IMR-90 (cell line): ENCODE results near the gene PITPNM1. TPM values are rescaled to one million over a fixed set of nuclear protein-coding genes. Genes with fewer than 3 reads are reported as not detected.

Source experiments
- ATAC-seq: fragments of 200-7000 bp; cut with Tn5 transposase; 2 replicates; pipeline ENCODE4 v1.9.1; 2020; ENCODE audit warnings: low read depth, mild to moderate bottlenecking, moderate library complexity
- BruUV-seq: library from RNA; stranded (reverse); fragments of 400-500 nt; replicated peaks from 2 replicates; lab custom pipeline; 2021; lab: Mats Ljungman, UMichigan
- CTCF ChIA-PET: fragments of 300-600 bp; formaldehyde crosslinking; extraction: SDS; loops from one replicate; lab custom pipeline; 2021; ENCODE audit warnings: antibody characterized with exemption; lab: Yijun Ruan, JAX
- POLR2A ChIA-PET: fragments of 300-600 bp; sonication (Branson Sonifier 250); formaldehyde crosslinking; loops from one replicate; lab custom pipeline; 2022; ENCODE audit warnings: antibody characterized with exemption; ENCODE audit not compliant: unreplicated experiment; lab: Charles Lee
- DNase-seq: peaks from one replicate; pipeline ENCODE4 v3.0.0; 2013
- H2AFZ ChIP-seq: replicated peaks from 2 replicates; pipeline ENCODE3; 2013; ENCODE audit warnings: low read length, mild to moderate bottlenecking; ENCODE audit not compliant: poor library complexity
- H2AK5ac ChIP-seq: 2 replicates; pipeline ENCODE4 v1.6.1; 2013; ENCODE audit warnings: low read depth, low read length, inconsistent platforms
- H2AK9ac ChIP-seq: replicated peaks from 2 replicates; pipeline ENCODE3; 2013; ENCODE audit warnings: mild to moderate bottlenecking, low read depth, low read length, moderate library complexity; ENCODE audit not compliant: poor library complexity
- H2BK120ac ChIP-seq: 2 replicates; pipeline ENCODE4 v1.6.1; 2013; ENCODE audit warnings: low read depth, low read length, inconsistent platforms
- H2BK15ac ChIP-seq: 3 replicates; pipeline ENCODE4 v1.6.1; 2013; ENCODE audit warnings: low read depth, low read length, inconsistent platforms
- H2BK20ac ChIP-seq: 2 replicates; pipeline ENCODE4 v1.6.1; 2013; ENCODE audit warnings: low read depth, mild to moderate bottlenecking, inconsistent platforms, low read length, moderate library complexity
- H2BK5ac ChIP-seq: 2 replicates; pipeline ENCODE4 v1.6.1; 2013; ENCODE audit warnings: mild to moderate bottlenecking, low read depth, low read length, inconsistent platforms; ENCODE audit not compliant: poor library complexity, severe bottlenecking
- H3K14ac ChIP-seq: replicated peaks from 2 replicates; pipeline ENCODE4 v1.6.1; 2013; ENCODE audit warnings: low read depth, low read length, inconsistent platforms
- H3K18ac ChIP-seq: 2 replicates; pipeline ENCODE4 v1.6.1; 2013; ENCODE audit warnings: low read depth, low read length, control low read depth
- H3K23ac ChIP-seq: 2 replicates; pipeline ENCODE4 v1.6.1; 2013; ENCODE audit warnings: low read depth, low read length, inconsistent platforms
- H3K27ac ChIP-seq: 2 replicates; pipeline ENCODE4 v1.5.1; 2013; ENCODE audit warnings: mild to moderate bottlenecking, control low read depth, low read length; ENCODE audit not compliant: insufficient read depth
- H3K27me3 ChIP-seq: 2 replicates; pipeline ENCODE4 v1.6.1; 2013; ENCODE audit warnings: low read length; ENCODE audit not compliant: control insufficient read depth, insufficient read depth
- H3K36me3 ChIP-seq: 2 replicates; pipeline ENCODE4 v1.6.1; 2013; ENCODE audit warnings: low read length, mixed read lengths; ENCODE audit not compliant: control insufficient read depth, insufficient read depth
- H3K4ac ChIP-seq: 2 replicates; pipeline ENCODE4 v1.6.1; 2013; ENCODE audit warnings: low read depth, low read length, inconsistent platforms
- H3K4me1 ChIP-seq: 2 replicates; pipeline ENCODE4 v1.6.1; 2013; ENCODE audit warnings: low read length, mixed read lengths; ENCODE audit not compliant: control insufficient read depth, insufficient read depth
- H3K4me2 ChIP-seq: 2 replicates; pipeline ENCODE4 v1.6.1; 2013; ENCODE audit warnings: low read depth, mild to moderate bottlenecking, control low read depth, low read length, moderate library complexity
- H3K4me3 ChIP-seq: 2 replicates; pipeline ENCODE4 v1.5.1; 2013; ENCODE audit warnings: low read depth, mild to moderate bottlenecking, control low read depth, low read length, moderate library complexity; ENCODE audit not compliant: insufficient read depth
- H3K56ac ChIP-seq: 2 replicates; pipeline ENCODE4 v1.6.1; 2013; ENCODE audit warnings: low read length, inconsistent platforms; ENCODE audit not compliant: insufficient read depth; ENCODE audit errors: extremely low read depth
- H3K79me1 ChIP-seq, 2 experiments: 2 replicates each; pipeline ENCODE4 v1.6.1; 2013; ENCODE audit warnings: low read length in 2 of 2, inconsistent platforms in 1 of 2, low read depth in 1 of 2
- H3K9ac ChIP-seq: 2 replicates; pipeline ENCODE4 v1.6.1; 2013; ENCODE audit warnings: low read depth, low read length, control low read depth
- H3K9me1 ChIP-seq: 2 replicates; pipeline ENCODE4 v1.6.1; 2013; ENCODE audit warnings: low read length, inconsistent platforms; ENCODE audit not compliant: insufficient read depth
- H3K9me3 ChIP-seq: 2 replicates; pipeline ENCODE4 v1.6.1; 2013; ENCODE audit warnings: low read length; ENCODE audit not compliant: control insufficient read depth, insufficient read depth
- H4K20me1 ChIP-seq: 2 replicates; pipeline ENCODE4 v1.6.1; 2013; ENCODE audit warnings: low read length, inconsistent platforms; ENCODE audit not compliant: insufficient read depth
- H4K5ac ChIP-seq: 2 replicates; pipeline ENCODE4 v1.6.1; 2013; ENCODE audit warnings: mild to moderate bottlenecking, low read depth, low read length, control low read depth
- H4K8ac ChIP-seq, 2 experiments: 2 replicates each; pipeline ENCODE4 v1.6.1; 2013; ENCODE audit warnings: low read depth in 2 of 2, low read length in 2 of 2, control low read depth in 1 of 2, inconsistent platforms in 1 of 2
- H4K91ac ChIP-seq: 2 replicates; pipeline ENCODE4 v1.6.1; 2013; ENCODE audit warnings: low read depth, low read length, inconsistent platforms; ENCODE audit not compliant: insufficient read depth
- BHLHE40 ChIP-seq: fragments of 150-350 bp; IDR thresholded peaks from 2 replicates; pipeline ENCODE4 v1.6.1; 2016; ENCODE audit warnings: mild to moderate bottlenecking, low read depth, low read length
- CEBPB ChIP-seq: IDR thresholded peaks from 2 replicates; pipeline ENCODE4 v1.6.1; 2012; ENCODE audit warnings: low read depth, low read length, improper control_type of control experiment
- CHD1 ChIP-seq: IDR thresholded peaks from 2 replicates; pipeline ENCODE4 v1.6.1; 2012; ENCODE audit warnings: low read depth, low read length, improper control_type of control experiment
- FOS ChIP-seq: fragments of 150-350 bp; IDR thresholded peaks from 2 replicates; pipeline ENCODE4 v1.6.1; 2016; ENCODE audit warnings: low read depth, low read length
- MAFK ChIP-seq: IDR thresholded peaks from 2 replicates; pipeline ENCODE4 v1.6.1; 2012; ENCODE audit warnings: low read depth, low read length, improper control_type of control experiment
- MAZ ChIP-seq: IDR thresholded peaks from 2 replicates; pipeline ENCODE4 v1.6.1; 2012; ENCODE audit warnings: low read depth, mild to moderate bottlenecking, low read length, improper control_type of control experiment, moderate library complexity, borderline replicate concordance
- MXI1 ChIP-seq: IDR thresholded peaks from 2 replicates; pipeline ENCODE4 v1.6.1; 2012; ENCODE audit warnings: low read depth, mild to moderate bottlenecking, low read length, moderate library complexity, borderline replicate concordance
- NFE2L2 ChIP-seq: fragments of 150-350 bp; IDR thresholded peaks from 2 replicates; pipeline ENCODE4 v1.6.1; 2016; ENCODE audit warnings: low read depth, mild to moderate bottlenecking, low read length
- POLR2A ChIP-seq: IDR thresholded peaks from 2 replicates; pipeline ENCODE4 v1.6.1; 2012; ENCODE audit warnings: mild to moderate bottlenecking, low read depth, low read length
- RAD21 ChIP-seq: IDR thresholded peaks from 2 replicates; pipeline ENCODE4 v1.6.1; 2012; ENCODE audit warnings: low read length, improper control_type of control experiment
- RCOR1 ChIP-seq: IDR thresholded peaks from 2 replicates; pipeline ENCODE4 v1.6.1; 2012; ENCODE audit warnings: mild to moderate bottlenecking, low read length, improper control_type of control experiment; ENCODE audit not compliant: insufficient replicate concordance
- RFX5 ChIP-seq: IDR thresholded peaks from 2 replicates; pipeline ENCODE4 v1.8.0; 2012; ENCODE audit warnings: low read depth, mild to moderate bottlenecking, low read length, moderate library complexity
- SMC3 ChIP-seq: fragments of 150-350 bp; IDR thresholded peaks from 2 replicates; pipeline ENCODE4 v1.6.1; 2016; ENCODE audit warnings: low read depth, mild to moderate bottlenecking, antibody characterized with exemption, low read length, moderate library complexity
- WGBS, 2 experiments: methylation state at CpG; one replicate each; pipeline versions ENCODE4 v1.1.5 to v1.1.7; 2013; ENCODE audit warnings: missing lambda C conversion rate in 2 of 2; ENCODE audit not compliant: insufficient read length in 1 of 2; ENCODE audit errors: extremely low coverage in 2 of 2; 5-methylcytosine and 5-hydroxymethylcytosine counted together
- dilution Hi-C: fragments of 300-500 bp; cut with HindIII; formaldehyde crosslinking; loops from one replicate; pipeline ENCODE4 v1.14.3; 2018; ENCODE audit warnings: low sequenced_read_pairs; ENCODE audit not compliant: unreplicated experiment
- in situ Hi-C: fragments of 300-500 bp; cut with MboI; formaldehyde crosslinking; loops from 3 replicates; pipeline ENCODE4 v1.14.3; 2019; ENCODE audit warnings: low sequenced_read_pairs, inconsistent platforms, mixed read lengths
- intact Hi-C: fragments of 100-400 bp; cut with micrococcal nuclease; formaldehyde crosslinking; loops from 2 replicates; pipeline ENCODE4 v1.10.0; 2022
- polyA plus RNA-seq, 3 experiments: library from polyadenylated mRNA; depleted of rRNA; stranded (reverse); fragments of >200 nt; gene quantifications; 2 replicates each; pipeline ENCODE4 v1.2.3, GENCODE V29; 2012; ENCODE audit warnings: low replicate concordance in 1 of 3
- total RNA-seq: library from RNA; depleted of rRNA; stranded (reverse); fragments of >200 nt; gene quantifications from 2 replicates; pipeline ENCODE4 v1.2.3, GENCODE V29; 2012
- TF ChIP-seq, protein P1 (sequence below): fragments of 150-350 bp; IDR thresholded peaks from 2 replicates; pipeline ENCODE4 v1.6.1; 2016; ENCODE audit warnings: low read depth, mild to moderate bottlenecking, low read length, moderate library complexity, borderline replicate concordance
- TF ChIP-seq, protein P2 (sequence below): conservative IDR thresholded peaks from 2 replicates; pipeline ENCODE4 v1.5.1; 2012; ENCODE audit warnings: mild to moderate bottlenecking, low read depth, low read length, improper control_type of control experiment
- TF ChIP-seq, protein P3 (sequence below): fragments of 150-350 bp; IDR thresholded peaks from 2 replicates; pipeline ENCODE4 v1.6.1; 2017; ENCODE audit warnings: mild to moderate bottlenecking, antibody characterized with exemption, low read length, low read depth

Gene PITPNM1
- total and polyA plus RNA-seq, 2 of the 4 experiments (the other 2 are of a cell fraction) = 5.0 to 15.4 TPM

DNA sequence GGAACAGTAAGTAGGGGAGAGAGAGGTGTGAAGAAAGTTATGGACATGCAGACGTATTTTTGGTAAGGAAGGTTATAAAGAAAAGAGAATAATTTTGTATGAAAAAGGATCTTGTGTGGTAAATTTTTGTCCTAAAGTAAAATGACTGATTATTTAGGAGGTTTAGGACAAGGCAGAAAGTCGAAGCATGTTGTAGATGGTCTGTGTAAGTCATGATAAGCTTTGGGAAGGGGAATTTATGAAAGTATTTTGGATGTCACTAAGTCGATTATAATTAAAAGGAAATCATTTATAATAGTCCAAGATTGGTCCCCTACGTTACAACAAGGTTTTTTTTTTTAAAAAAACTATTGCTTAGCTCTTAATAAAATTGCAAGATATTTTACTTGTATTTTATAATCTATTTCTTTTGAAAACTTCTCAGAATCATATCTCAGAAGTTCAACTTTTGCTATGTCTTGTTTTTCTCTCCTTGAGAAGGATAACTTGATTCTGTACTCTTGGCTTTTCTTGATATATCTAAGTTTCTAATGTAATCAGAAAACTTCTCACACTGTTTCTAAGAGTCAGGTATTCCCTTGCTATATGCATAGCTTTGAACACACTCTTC lies 29.0 kb upstream of the PITPNM1 start:
- ChIA-PET POLR2A (no interaction called here), CTCF (no interaction called here)
- in situ Hi-C loops = no loop called here
- no peaks in the 10 kb centered on the region for H3K79me1 ChIP-seq
- no peak overlapping the region for H2BK120ac ChIP-seq
- no peak overlapping the region for H3K4me2 ChIP-seq
- no peak overlapping the region for H3K27ac ChIP-seq
- H3K23ac ChIP-seq = no peak overlapping the region
- no peak overlapping the region for H2AK5ac ChIP-seq
- peaks cover 16% of the 10 kb centered on the region for H3K9me3 ChIP-seq
- intact Hi-C loops = no loop called here
- H3K36me3 ChIP-seq = no peaks in the 10 kb centered on the region
- no TSS peak for BruUV-seq
- no peak overlapping the region for H4K5ac ChIP-seq
- no peak overlapping the region for H2BK15ac ChIP-seq
- no peak overlapping the region for H3K56ac ChIP-seq
- H2BK20ac ChIP-seq = no peak overlapping the region
- dilution Hi-C loops = no loop called here
- H3K4me1 ChIP-seq = no peaks in the 10 kb centered on the region
- no peak overlapping the region for H4K91ac ChIP-seq
- 38% methylated on average over 1 of the region's 4 CpGs; no CpG with 5 or more reads in 1 of the 2 experiments for WGBS, 2 experiments
- H3K14ac ChIP-seq = no peak overlapping the region
- H3K18ac ChIP-seq = no peak overlapping the region
- H3K4me3 ChIP-seq = no peak overlapping the region
- no peak overlapping the region for H2AFZ ChIP-seq
- TF ChIP-seq NFE2L2 = no peak
- no peak for TF ChIP-seq BHLHE40
- TF ChIP-seq, protein P1, sequence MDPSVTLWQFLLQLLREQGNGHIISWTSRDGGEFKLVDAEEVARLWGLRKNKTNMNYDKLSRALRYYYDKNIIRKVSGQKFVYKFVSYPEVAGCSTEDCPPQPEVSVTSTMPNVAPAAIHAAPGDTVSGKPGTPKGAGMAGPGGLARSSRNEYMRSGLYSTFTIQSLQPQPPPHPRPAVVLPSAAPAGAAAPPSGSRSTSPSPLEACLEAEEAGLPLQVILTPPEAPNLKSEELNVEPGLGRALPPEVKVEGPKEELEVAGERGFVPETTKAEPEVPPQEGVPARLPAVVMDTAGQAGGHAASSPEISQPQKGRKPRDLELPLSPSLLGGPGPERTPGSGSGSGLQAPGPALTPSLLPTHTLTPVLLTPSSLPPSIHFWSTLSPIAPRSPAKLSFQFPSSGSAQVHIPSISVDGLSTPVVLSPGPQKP = no peak
- no peak for TF ChIP-seq POLR2A
- no peak for TF ChIP-seq MAZ
- no peak for TF ChIP-seq SMC3
- no peak for TF ChIP-seq RAD21
- no peak for TF ChIP-seq FOS
- TF ChIP-seq, protein P2, sequence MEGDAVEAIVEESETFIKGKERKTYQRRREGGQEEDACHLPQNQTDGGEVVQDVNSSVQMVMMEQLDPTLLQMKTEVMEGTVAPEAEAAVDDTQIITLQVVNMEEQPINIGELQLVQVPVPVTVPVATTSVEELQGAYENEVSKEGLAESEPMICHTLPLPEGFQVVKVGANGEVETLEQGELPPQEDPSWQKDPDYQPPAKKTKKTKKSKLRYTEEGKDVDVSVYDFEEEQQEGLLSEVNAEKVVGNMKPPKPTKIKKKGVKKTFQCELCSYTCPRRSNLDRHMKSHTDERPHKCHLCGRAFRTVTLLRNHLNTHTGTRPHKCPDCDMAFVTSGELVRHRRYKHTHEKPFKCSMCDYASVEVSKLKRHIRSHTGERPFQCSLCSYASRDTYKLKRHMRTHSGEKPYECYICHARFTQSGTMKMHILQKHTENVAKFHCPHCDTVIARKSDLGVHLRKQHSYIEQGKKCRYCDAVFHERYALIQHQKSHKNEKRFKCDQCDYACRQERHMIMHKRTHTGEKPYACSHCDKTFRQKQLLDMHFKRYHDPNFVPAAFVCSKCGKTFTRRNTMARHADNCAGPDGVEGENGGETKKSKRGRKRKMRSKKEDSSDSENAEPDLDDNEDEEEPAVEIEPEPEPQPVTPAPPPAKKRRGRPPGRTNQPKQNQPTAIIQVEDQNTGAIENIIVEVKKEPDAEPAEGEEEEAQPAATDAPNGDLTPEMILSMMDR = no peak
- no peak for TF ChIP-seq RFX5
- TF ChIP-seq CEBPB = no peak
- TF ChIP-seq CHD1 = no peak
- no peak for TF ChIP-seq RCOR1
- TF ChIP-seq, protein P3, sequence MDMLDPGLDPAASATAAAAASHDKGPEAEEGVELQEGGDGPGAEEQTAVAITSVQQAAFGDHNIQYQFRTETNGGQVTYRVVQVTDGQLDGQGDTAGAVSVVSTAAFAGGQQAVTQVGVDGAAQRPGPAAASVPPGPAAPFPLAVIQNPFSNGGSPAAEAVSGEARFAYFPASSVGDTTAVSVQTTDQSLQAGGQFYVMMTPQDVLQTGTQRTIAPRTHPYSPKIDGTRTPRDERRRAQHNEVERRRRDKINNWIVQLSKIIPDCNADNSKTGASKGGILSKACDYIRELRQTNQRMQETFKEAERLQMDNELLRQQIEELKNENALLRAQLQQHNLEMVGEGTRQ = no peak
- no peak for TF ChIP-seq MXI1
- no peak for TF ChIP-seq MAFK
- no peak overlapping the region for H2BK5ac ChIP-seq
- H4K20me1 ChIP-seq = no peaks in the 10 kb centered on the region
- no peaks in the 10 kb centered on the region for H3K9me1 ChIP-seq
- no peak overlapping the region for H3K4ac ChIP-seq
- H4K8ac ChIP-seq = no peak overlapping the region
- no peak overlapping the region for H3K9ac ChIP-seq
- H2AK9ac ChIP-seq = no peak overlapping the region
- DNase-seq = no peak
- ATAC-seq = no peak
- H3K27me3 ChIP-seq = 0 out of 2 replicates have a peak, but pooled peaks cover 1% of the 10 kb centered on the region
